Stimulated activated naive CD8-positive, alpha-beta T cell treated with anti-CD3 and anti-CD28 coated beads, Interleukin-15, amount 100 ng/mL, for 72 hours (primary cell): Measurements from ENCODE around the gene TRAPPC1.

Source experiments
- ATAC-seq: fragments of 150-1000 bp; cut with Tn5 transposase; 2 replicates; pipeline ENCODE4 v1.10.0; 2021; ENCODE audit warnings: mild to moderate bottlenecking, moderate library complexity
- DNase-seq, 2 donors: peaks; one replicate each; pipeline ENCODE4 v3.0.0; 2021 to 2022
- H3K27ac Mint-ChIP-seq, 2 donors: one replicate each; pipeline ENCODE4 v1.8.0; 2022; ENCODE audit warnings: mild to moderate bottlenecking in 2 of 2, mixed read lengths in 2 of 2, moderate library complexity in 2 of 2
- H3K27me3 Mint-ChIP-seq: one replicate; pipeline ENCODE4 v1.8.0; 2022; ENCODE audit warnings: mixed read lengths
- H3K4me1 Mint-ChIP-seq: one replicate; pipeline ENCODE4 v1.8.0; 2022; ENCODE audit warnings: mild to moderate bottlenecking, mixed read lengths
- H3K4me3 Mint-ChIP-seq, 2 donors: one replicate each; pipeline ENCODE4 v1.8.0; 2022; ENCODE audit warnings: mild to moderate bottlenecking in 2 of 2, mixed read lengths in 2 of 2, moderate library complexity in 1 of 2
- H3K9me3 Mint-ChIP-seq, 2 donors: one replicate each; pipeline ENCODE4 v1.8.0; 2022; ENCODE audit warnings: mixed read lengths in 2 of 2

Gene TRAPPC1

DNA sequence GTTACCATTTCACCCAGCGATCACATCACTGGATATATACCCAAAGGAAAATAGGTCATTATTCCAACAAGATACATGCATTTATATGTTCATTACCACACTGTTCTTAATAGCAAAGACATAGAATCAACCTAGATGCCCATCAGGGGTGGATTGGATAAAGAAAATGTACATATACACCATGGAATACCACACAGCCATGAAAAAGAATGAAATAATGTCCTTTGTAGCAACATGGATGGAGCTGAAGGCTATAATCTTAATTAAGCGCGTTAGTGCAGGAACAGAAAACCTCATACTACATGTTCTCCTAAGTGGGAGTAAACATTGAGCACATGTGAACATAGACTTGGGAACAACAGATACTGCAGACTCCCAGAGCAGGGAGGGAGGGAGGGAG is 18.8 kb upstream of the TRAPPC1 start:
- no peak overlapping the region for H3K27ac Mint-ChIP-seq
- H3K4me1 Mint-ChIP-seq: peaks cover 36% of the 10 kb centered on the region
- ATAC-seq (no peak), DNase-seq (no peak)
- H3K9me3 Mint-ChIP-seq: no peaks in the 10 kb centered on the region
- H3K4me3 Mint-ChIP-seq: no peak overlapping the region
- H3K27me3 Mint-ChIP-seq: no peaks in the 10 kb centered on the region

DNA sequence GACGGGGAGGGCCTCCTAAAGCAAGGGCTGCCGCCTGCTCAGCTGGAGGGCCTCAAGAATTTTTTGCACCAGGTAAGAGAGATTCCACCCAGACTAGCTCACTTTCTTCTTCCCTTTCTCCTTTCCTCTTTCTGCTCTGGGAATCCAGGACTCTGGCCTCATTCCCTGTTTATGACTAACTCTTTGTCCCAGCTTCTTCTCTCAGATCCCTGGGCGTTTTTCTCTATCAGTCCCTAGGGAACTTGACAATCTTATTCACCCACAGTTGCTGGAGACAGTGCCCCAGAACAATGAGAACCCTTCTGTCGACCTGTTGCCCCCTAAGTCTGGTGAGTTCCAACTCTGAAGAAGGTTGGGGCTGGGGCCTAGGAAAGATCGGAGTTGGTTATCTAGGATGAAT is 15.9 kb upstream of the TRAPPC1 start:
- H3K9me3 Mint-ChIP-seq: no peaks in the 10 kb centered on the region
- ATAC-seq: no peak
- H3K27me3 Mint-ChIP-seq: no peaks in the 10 kb centered on the region
- H3K4me3 Mint-ChIP-seq: no peak overlapping the region
- peak overlapping the region; percentile 12 to 81 for H3K27ac Mint-ChIP-seq
- peaks cover 18% of the 10 kb centered on the region for H3K4me1 Mint-ChIP-seq
- no peak for DNase-seq

DNA sequence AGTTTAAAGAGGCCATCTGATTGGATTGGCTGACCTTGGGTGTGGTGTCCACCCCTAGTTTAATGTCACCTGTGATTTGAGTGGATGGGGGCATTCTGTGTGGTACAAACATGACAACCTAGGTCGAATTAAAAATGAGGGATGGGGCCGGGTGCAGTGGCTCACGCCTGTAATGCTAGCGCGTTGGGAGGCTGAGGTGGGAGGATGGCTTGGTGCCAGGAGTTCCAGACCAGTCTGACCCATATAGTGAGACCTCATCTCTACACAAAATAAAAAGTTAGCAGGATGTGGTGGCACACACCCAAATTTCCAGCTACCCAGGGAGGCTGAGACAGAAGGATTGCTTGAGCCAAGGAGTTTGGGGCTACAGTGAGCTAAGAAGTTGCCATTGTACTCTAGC is 14.7 kb upstream of the TRAPPC1 start:
- DNase-seq: no peak
- H3K4me3 Mint-ChIP-seq: no peak overlapping the region
- H3K9me3 Mint-ChIP-seq: no peaks in the 10 kb centered on the region
- ATAC-seq: no peak
- H3K27me3 Mint-ChIP-seq: no peaks in the 10 kb centered on the region
- no peak overlapping the region for H3K27ac Mint-ChIP-seq
- peaks cover 6% of the 10 kb centered on the region for H3K4me1 Mint-ChIP-seq

DNA sequence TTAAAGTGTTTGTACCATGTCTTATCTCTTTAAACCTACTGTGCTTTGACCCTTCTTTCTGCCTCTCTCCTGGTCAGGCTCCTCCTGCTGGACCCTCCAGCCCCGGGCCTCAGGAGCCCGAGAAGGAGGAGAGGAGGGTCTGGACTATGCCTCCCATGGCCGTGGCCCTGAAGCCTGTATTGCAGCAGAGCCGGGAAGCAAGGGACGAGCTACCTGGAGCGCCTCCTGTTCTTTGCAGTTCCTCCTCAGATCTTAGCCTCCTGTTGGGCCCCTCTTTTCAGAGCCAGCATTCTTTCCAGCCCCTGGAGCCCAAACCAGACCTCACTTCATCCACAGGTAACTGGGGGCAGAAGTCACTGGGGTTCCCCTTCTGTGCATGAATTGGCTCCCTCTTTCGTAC is 13.9 kb upstream of the TRAPPC1 start:
- no peak overlapping the region for H3K27ac Mint-ChIP-seq
- H3K27me3 Mint-ChIP-seq: no peaks in the 10 kb centered on the region
- H3K4me3 Mint-ChIP-seq: no peak overlapping the region
- H3K4me1 Mint-ChIP-seq: no peaks in the 10 kb centered on the region
- no peak for DNase-seq
- H3K9me3 Mint-ChIP-seq: no peaks in the 10 kb centered on the region
- ATAC-seq: no peak

DNA sequence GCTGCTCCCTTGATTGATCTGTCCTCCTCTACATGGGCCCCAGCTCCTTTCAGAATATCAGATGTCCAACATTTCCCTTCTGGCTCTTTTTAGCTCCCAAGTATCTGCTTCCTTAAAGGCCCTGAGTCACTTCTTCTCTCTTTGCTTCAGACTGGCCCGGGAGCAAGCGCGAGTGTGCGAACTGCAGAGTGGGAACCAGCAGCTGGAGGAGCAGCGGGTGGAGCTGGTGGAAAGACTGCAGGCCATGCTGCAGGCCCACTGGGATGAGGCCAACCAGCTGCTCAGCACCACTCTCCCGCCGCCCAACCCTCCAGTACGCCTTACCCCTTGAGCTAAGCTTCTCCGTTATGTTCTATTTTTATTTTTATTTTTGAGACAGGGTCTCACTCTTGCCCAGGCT is 12.6 kb upstream of the TRAPPC1 start:
- ATAC-seq (no peak), DNase-seq (no peak)
- Mint-ChIP-seq H3K27me3 (no peaks in the 10 kb centered on the region), H3K4me1 (no peaks in the 10 kb centered on the region), H3K27ac (peak overlapping the region in 1 of 2 donors; percentile 93), H3K9me3 (no peaks in the 10 kb centered on the region), H3K4me3 (no peak overlapping the region)

DNA sequence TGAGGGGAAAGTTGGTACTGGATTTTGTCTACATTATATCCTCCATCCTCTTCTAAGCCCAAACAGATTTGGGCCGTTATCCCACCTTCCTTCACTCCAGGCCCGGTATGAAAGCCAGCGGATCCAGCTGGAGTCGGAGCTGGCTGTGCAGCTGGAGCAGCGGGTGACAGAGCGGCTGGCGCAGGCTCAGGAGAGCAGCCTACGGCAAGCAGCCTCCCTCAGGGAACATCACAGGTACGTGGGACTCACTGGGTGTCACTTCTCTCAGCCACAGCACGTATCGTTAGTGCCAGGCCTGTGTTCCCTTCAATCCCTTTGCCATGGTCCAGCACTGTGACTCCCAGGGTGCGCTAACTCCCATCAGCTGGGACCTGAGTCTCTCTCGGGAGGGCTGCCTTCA is 11.5 kb upstream of the TRAPPC1 start:
- DNase-seq (no peak), ATAC-seq (no peak)
- no peak overlapping the region for H3K4me3 Mint-ChIP-seq
- H3K27me3 Mint-ChIP-seq: no peaks in the 10 kb centered on the region
- no peak overlapping the region for H3K27ac Mint-ChIP-seq
- no peaks in the 10 kb centered on the region for H3K4me1 Mint-ChIP-seq
- no peaks in the 10 kb centered on the region for H3K9me3 Mint-ChIP-seq

DNA sequence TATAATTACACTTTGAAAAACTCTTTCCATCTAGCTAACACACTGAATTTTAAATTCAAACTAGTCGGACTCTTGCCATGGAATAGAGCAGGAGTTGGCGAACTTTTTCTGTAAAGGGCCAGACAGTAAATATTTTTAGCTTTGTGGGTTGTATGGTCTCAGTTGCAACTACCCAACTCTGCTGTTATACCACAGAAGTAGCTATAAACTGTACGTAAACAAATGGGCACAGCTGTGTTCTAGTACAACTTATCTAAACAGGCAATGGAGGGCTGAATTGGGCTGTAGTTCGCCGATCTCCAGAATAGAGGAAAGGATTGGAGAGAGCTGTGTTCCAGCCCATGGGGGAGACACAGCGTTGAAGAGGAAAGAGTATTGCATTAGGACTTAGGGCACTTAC is 9.0 kb upstream of the TRAPPC1 start:
- no peak overlapping the region for H3K4me3 Mint-ChIP-seq
- H3K9me3 Mint-ChIP-seq: no peaks in the 10 kb centered on the region
- H3K4me1 Mint-ChIP-seq: no peaks in the 10 kb centered on the region
- ATAC-seq (no peak), DNase-seq (no peak)
- H3K27ac Mint-ChIP-seq: no peak overlapping the region
- H3K27me3 Mint-ChIP-seq: no peaks in the 10 kb centered on the region

DNA sequence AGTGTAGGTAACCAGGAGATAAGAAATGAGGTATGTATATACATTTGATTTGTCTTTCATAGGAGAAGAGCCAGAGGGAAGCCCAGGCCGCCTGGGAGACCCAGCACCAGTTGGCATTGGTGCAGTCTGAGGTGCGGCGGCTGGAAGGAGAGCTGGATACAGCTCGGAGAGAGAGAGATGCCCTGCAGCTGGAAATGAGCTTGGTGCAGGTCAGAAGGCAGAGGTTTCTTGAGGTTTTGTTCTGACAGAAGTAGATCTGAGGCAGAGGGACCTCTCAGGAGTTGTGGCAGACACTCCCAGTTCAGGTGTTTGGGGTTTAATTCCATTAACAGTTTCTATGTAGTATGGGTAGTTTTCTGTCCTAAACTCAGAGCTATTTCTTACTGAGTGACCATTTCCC is 8.3 kb upstream of the TRAPPC1 start:
- no peak for ATAC-seq

DNA sequence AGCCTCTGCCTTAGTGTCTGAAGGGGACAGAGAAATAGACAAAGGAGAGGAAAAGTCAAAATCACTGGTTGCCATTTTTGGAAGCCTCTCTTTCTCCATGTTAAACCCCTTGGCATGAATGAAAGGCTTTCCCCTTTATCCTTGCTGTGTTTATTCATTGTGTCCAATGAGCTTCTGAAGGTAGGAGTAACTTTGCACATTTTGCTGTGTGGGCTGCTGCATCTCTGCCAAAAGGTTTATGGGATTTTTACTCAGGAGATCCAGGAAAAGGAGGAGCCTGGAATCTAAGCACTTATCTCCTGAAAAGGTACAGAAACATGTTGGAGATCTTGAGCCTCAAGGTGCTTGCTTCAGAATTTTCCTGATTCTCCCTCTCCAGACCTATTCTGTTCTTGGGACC is 4.1 kb upstream of the TRAPPC1 start:
- H3K27ac Mint-ChIP-seq: no peak overlapping the region
- no peak for DNase-seq
- no peaks in the 10 kb centered on the region for H3K27me3 Mint-ChIP-seq
- H3K4me1 Mint-ChIP-seq: peaks cover 31% of the 10 kb centered on the region
- no peak overlapping the region for H3K4me3 Mint-ChIP-seq
- H3K9me3 Mint-ChIP-seq: no peaks in the 10 kb centered on the region
- no peak for ATAC-seq

More for the DNA sequence above, 8.3 kb upstream of the TRAPPC1 start:
- Mint-ChIP-seq H3K4me3 (no peak overlapping the region), H3K27ac (peak overlapping the region in 1 of 2 donors; percentile 48), H3K9me3 (no peaks in the 10 kb centered on the region), H3K4me1 (peaks cover 2% of the 10 kb centered on the region), H3K27me3 (no peaks in the 10 kb centered on the region)
- no peak for DNase-seq

DNA sequence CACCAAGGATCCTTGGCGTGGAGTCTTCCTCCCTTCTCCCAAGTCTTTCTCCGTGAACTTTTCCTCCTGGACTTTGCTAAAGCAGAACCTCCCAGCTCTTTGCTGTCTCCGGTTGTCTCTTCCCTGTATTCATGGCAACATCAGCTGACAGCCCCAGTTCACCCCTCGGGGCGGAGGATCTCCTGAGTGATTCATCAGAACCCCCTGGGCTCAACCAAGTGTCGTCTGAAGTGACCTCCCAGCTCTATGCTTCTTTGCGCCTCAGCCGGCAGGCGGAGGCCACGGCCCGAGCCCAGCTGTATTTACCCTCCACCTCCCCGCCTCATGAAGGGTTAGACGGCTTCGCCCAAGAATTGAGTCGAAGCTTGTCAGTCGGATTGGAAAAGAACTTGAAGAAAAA is 1.2 kb upstream of the TRAPPC1 start:
- peak; percentile 46 to 50 for DNase-seq
- peaks cover 45% of the 10 kb centered on the region for H3K4me1 Mint-ChIP-seq
- H3K27ac Mint-ChIP-seq: peak overlapping the region; percentile 62 to 91

DNA sequence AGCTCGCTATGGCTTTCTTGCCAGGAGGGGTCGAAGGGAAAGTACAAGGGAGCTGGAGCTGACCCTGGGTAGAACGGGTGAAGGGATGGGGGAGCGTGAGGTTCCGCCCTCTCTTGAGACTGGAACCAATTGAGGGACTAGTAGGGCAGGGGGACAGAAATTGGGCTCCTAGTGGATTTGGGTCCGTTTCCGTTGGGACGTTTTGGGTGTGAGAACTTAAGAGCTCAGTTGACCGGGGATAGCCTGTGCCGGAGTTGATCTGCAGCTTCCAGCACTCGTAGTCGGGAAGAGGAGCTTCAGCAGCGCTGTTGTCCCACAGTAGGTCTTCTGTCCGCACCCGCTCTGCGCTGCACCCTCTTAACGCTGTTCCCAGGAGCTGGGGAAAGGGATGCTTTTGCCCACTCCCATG is 741 bp upstream of the TRAPPC1 start:
- ATAC-seq: peak; percentile 47
- Mint-ChIP-seq H3K27ac (peak overlapping the region; percentile 97 to 98), H3K27me3 (no peaks in the 10 kb centered on the region), H3K9me3 (no peaks in the 10 kb centered on the region), H3K4me1 (peaks cover 45% of the 10 kb centered on the region), H3K4me3 (peak overlapping the region; percentile 90 to 99)
- peak in 1 of 2 donors; percentile 28 for DNase-seq

More for the DNA sequence above, 1.2 kb upstream of the TRAPPC1 start:
- Mint-ChIP-seq H3K27me3 (no peaks in the 10 kb centered on the region), H3K4me3 (peak overlapping the region; percentile 90 to 99), H3K9me3 (no peaks in the 10 kb centered on the region)
- no peak for ATAC-seq

DNA sequence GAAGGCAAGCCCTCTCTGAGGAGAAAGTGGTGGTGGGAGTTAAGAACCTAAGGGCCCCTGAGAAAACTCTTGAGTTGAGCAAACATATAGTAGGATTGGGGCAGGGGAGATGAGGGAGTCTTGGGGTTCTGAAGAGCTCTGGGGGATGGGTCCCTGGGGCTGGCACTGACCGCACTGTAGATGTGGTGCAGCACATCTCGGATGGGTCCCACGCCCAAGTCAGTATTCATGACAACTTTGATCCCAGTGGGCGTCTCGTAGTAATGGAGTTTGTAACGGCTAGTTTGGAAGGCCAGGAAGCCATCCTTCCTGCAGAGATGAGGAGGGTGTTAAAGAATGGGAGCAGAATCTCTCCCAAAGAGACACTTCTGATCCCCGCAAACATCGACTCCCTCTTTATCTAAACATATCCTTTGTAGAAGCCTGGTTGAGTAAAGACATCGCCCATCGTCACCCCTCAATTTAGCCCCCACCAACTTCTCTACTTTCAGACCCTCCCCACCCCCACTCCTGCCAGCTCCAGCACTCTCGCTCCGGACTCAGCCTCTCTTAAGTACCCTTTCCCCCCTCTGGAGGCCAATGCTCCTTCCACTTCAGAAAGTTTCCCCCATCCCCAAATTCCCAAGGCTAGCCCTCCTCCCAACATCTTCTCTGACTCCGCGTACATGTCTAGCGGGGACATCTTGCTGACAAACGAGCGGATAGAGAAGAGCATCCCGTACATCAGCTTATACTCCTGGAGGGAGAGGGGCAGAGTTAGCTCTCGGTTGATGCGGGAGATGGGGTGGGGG is 710 bp downstream of the TRAPPC1 start:
- peak overlapping the region; percentile 90 to 99 for H3K4me3 Mint-ChIP-seq

DNA sequence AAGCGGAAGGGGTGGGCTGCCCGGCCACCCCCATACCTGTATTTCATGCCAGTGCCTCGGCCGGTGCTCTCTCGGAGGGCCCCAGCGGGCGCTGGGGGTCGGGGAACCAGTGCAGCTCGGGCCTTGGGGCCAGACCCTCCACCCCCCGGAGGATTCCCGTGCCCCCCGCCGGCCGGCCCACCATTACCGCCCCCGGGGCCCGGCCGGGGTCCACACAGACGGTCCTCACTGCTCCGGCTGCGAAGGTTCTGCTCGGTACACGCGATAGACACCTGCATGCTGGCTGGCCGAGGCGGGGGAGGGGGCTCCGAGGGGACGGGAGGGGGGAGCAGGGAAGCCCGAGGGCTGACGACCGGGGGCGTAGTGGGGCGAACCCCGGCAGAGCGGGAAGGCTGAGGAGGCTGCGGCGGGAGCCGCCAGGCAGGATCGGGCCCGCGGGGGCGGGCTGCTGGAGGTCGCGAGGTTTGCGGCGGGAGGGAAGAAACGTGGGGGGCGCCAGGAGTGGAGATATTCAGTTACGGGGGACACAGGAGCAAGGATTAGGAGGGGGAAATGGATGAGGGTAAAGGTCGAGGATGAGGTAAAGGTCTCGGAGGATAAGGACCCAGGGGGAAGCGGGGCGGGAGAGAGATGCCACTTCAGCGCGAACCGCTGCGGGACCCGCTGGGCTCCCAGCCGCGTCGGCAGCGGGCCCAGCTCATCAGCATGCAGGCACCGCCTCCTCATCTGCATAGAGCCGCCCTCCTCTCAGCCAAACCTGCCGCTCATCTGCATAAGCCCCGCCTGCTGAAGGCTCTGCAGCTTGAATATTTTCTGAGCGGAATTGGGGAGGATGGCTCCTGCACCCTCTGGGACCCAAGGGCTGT is 2.4 kb downstream of the TRAPPC1 start, which contains the start of gene KCNAB3:
TSS of gene KCNAB3 (minus strand) at position 699 of the 866 bp plus-strand sequence. CDS start at position 278, 421 bp downstream.
- ATAC-seq (no peak), DNase-seq (no peak)
- Mint-ChIP-seq H3K27ac (no peak within 1 kb of the TSS), H3K27me3 (no peaks in the 10 kb centered on the region), H3K4me3 (peak within 1 kb of the TSS; percentile 90 to 99), H3K4me1 (peaks cover 37% of the 10 kb centered on the region), H3K9me3 (no peaks in the 10 kb centered on the region)

More for the DNA sequence above, 710 bp downstream of the TRAPPC1 start:
- Mint-ChIP-seq H3K27me3 (no peaks in the 10 kb centered on the region), H3K9me3 (no peaks in the 10 kb centered on the region), H3K4me1 (peaks cover 45% of the 10 kb centered on the region), H3K27ac (peak overlapping the region; percentile 65 to 84)
- ATAC-seq (no peak), DNase-seq (no peak)

DNA sequence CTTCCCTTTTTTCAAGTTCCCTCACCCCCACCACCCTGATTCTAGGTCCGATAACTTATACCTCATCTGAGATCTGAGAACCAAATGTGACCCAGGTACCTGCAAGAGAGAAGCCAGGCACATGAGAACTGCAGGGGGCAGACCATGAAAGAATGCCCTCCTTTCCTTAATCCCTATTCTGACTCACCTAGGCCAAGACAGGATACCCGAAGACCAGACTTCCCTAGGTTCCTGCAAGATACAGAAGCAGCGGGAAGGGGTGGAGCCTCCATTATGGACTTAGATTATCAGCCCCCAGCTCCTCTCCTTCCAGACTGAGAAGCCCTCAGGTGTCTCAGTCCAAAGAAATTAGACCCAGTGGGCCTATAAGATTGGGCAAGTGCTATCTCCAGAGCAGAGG is 4.2 kb downstream of the TRAPPC1 start:
- Mint-ChIP-seq H3K4me1 (peaks cover 33% of the 10 kb centered on the region), H3K27ac (no peak overlapping the region), H3K9me3 (no peaks in the 10 kb centered on the region), H3K27me3 (no peaks in the 10 kb centered on the region), H3K4me3 (no peak overlapping the region)
- ATAC-seq (no peak), DNase-seq (no peak)

DNA sequence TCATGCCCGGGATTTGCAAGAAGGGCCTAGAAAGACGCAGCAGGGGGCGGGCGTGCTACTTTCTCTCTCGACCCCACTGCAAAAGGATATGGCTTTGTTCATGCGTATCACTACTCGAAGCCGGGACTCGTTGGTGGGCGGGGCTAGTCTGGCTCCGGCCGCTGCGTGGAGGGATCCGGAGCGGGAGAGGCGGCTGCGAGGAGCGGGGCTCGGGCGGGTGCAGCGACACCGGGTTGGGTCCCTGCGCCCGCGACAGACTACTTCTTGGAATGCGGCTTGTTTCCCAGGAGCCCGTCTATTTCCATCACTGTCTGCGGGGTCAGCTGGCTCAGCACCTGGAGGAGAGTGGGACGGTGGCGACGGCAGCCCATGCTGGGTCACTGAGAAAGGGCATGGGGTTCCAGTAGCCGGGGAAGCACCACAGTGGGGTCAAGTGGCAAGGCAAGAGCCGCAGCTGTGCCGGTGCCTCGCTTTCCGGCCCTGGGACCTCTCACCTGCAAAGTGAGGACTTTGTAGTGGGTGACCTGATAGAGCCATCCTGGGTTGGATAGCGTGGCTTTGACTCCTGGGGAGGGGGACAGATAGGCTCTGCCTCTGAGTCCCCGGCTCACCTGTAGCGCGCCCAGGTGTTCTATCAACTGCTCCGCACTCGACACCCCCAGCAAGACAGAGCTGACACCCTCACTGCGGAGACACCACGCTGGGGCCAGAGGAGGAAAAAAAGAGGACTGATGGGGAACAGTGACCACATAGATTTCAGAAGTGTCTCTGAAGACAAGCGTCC is 8.7 kb downstream of the TRAPPC1 start:
- H3K9me3 Mint-ChIP-seq: no peaks in the 10 kb centered on the region
- H3K27me3 Mint-ChIP-seq: no peaks in the 10 kb centered on the region
- ATAC-seq (peak; percentile 96), DNase-seq (peak; percentile 70 to 85)
- peaks cover 25% of the 10 kb centered on the region for H3K4me1 Mint-ChIP-seq
- H3K27ac Mint-ChIP-seq: peak overlapping the region; percentile 59 to 79
- H3K4me3 Mint-ChIP-seq: peak overlapping the region; percentile 75 to 85
